A549 (cell line): Measurements from ENCODE around the gene ENPP7. TPM values are rescaled to one million over a fixed set of nuclear protein-coding genes. Genes with fewer than 3 reads are reported as not detected.

Experiments
- ATAC-seq, 2 experiments: fragments of 200-7000 bp in 1 of 2; fragments of >200 bp in 1 of 2; cut with Nextera tagmentation in 1 of 2; cut with Tn5 transposase in 1 of 2; 3 replicates each; pipeline versions ENCODE4 v1.8.0 to v1.9.1; 2018 to 2020; ENCODE audit warnings: mild to moderate bottlenecking in 1 of 2, moderate library complexity in 1 of 2
- CTCF ChIA-PET: fragments of 300-600 bp; sonication (Branson Sonifier 250); formaldehyde crosslinking; extraction: SDS; loops from one replicate; lab custom pipeline; 2021; ENCODE audit warnings: antibody characterized with exemption, inconsistent platforms; lab: Yijun Ruan, JAX
- POLR2A ChIA-PET: fragments of 350-600 bp; formaldehyde crosslinking; extraction: SDS; loops from one replicate; lab custom pipeline; 2021; ENCODE audit warnings: antibody characterized with exemption, inconsistent platforms; lab: Yijun Ruan, JAX
- DNase-seq, 2 experiments: peaks; one replicate each; pipeline versions ENCODE4 v3.0.0 to v3.0.0-alpha.2; 2011 to 2016; ENCODE audit warnings: low read depth in 1 of 2, low spot score in 1 of 2
- FAIRE-seq: peaks from 2 replicates; lab custom pipeline; 2011; peaks lifted over from hg19 to GRCh38; lab: Jason Lieb, UNC
- H3K27ac ChIP-seq, 2 experiments: fragments of >200 bp; sonication (Bioruptor Twin); formaldehyde crosslinking; 3 replicates each; pipeline ENCODE4 v1.5.1; 2016 to 2017
- H3K4me1 ChIP-seq: fragments of >200 bp; sonication (Bioruptor Twin); formaldehyde crosslinking; 3 replicates; pipeline ENCODE4 v1.6.1; 2016
- H3K4me2 ChIP-seq: fragments of >200 bp; sonication (Bioruptor Twin); formaldehyde crosslinking; 3 replicates; pipeline ENCODE4 v1.6.1; 2016
- H3K4me3 ChIP-seq: fragments of >200 bp; sonication (Bioruptor Twin); formaldehyde crosslinking; 3 replicates; pipeline ENCODE4 v1.5.1; 2016
- H3K9me3 ChIP-seq: fragments of >200 bp; sonication (Bioruptor Twin); formaldehyde crosslinking; 3 replicates; pipeline ENCODE4 v1.6.1; 2016
- CBX8 ChIP-seq: fragments of 200-600 bp; sonication (generic); IDR thresholded peaks from 2 replicates; pipeline ENCODE4 v1.6.1; 2016
- EP300 ChIP-seq, 2 experiments: fragments of >200 bp; sonication (Bioruptor Twin); formaldehyde crosslinking; IDR thresholded peaks; 2 replicates in 1 of 2; 3 replicates in 1 of 2; pipeline ENCODE4 v1.6.1; 2016 to 2017
- ESRRA ChIP-seq: fragments of 150-350 bp; IDR thresholded peaks from 2 replicates; pipeline ENCODE4 v1.6.1; 2014; ENCODE audit warnings: mild to moderate bottlenecking, low read length, borderline replicate concordance
- HOXB13 ChIP-seq: fragments of 250-450 bp; sonication (Bioruptor Pico); IDR thresholded peaks from 2 replicates; pipeline ENCODE4 v1.5.0; 2020; ENCODE audit warnings: low read depth, mild to moderate bottlenecking, moderate library complexity
- JUN ChIP-seq, 2 experiments: fragments of >200 bp; sonication (Bioruptor Twin); formaldehyde crosslinking; IDR thresholded peaks; 2 replicates in 1 of 2; 3 replicates in 1 of 2; pipeline ENCODE4 v1.6.1; 2016 to 2017
- KDM1A ChIP-seq: fragments of 200-600 bp; sonication (generic); IDR thresholded peaks from 2 replicates; pipeline ENCODE4 v1.6.1; 2016; ENCODE audit warnings: low read depth, mild to moderate bottlenecking
- MYC ChIP-seq: IDR thresholded peaks from 2 replicates; pipeline ENCODE4 v1.6.1; 2012; ENCODE audit warnings: mild to moderate bottlenecking, inconsistent platforms, low read length, improper control_type of control experiment, borderline replicate concordance
- NR3C1 ChIP-seq: fragments of >200 bp; sonication (Bioruptor Twin); formaldehyde crosslinking; IDR thresholded peaks from 3 replicates; pipeline ENCODE4 v1.6.1; 2017
- POLR2A ChIP-seq: IDR thresholded peaks from 2 replicates; pipeline ENCODE4 v1.6.1; 2012; ENCODE audit warnings: mild to moderate bottlenecking, low read length
- RAD21 ChIP-seq, 2 experiments: fragments of >200 bp in 1 of 2; sonication (Bioruptor Twin) in 1 of 2; formaldehyde crosslinking in 1 of 2; IDR thresholded peaks in 1 of 2; conservative IDR thresholded peaks in 1 of 2; 2 replicates in 1 of 2; 3 replicates in 1 of 2; pipeline ENCODE4 v1.6.1; 2012 to 2018; ENCODE audit warnings: inconsistent platforms in 1 of 2
- RARB ChIP-seq: fragments of 250-450 bp; sonication (Bioruptor Pico); IDR thresholded peaks from 2 replicates; pipeline ENCODE4 v1.8.0; 2021; ENCODE audit warnings: mild to moderate bottlenecking, moderate library complexity
- ZNF302 ChIP-seq: fragments of 250-450 bp; sonication (Bioruptor Pico); IDR thresholded peaks from 2 replicates; pipeline ENCODE4 v1.9.0; 2021; ENCODE audit warnings: inconsistent platforms, mild to moderate bottlenecking, moderate library complexity
- ZSCAN20 ChIP-seq: fragments of 250-450 bp; sonication (Bioruptor Pico); IDR thresholded peaks from 2 replicates; pipeline ENCODE4 v1.8.0; 2022; ENCODE audit warnings: mild to moderate bottlenecking, moderate library complexity
- whole genome bisulfite sequencing: methylation state at CpG from one replicate; pipeline ENCODE4 v1.1.6; 2017; ENCODE audit errors: missing lambda C conversion rate; 5-methylcytosine and 5-hydroxymethylcytosine counted together
- polyA plus RNA-seq, 4 experiments: library from polyadenylated mRNA; depleted of rRNA in 3 of 4; stranded (reverse); fragments of >200 nt; fragmentation: RNase III in 1 of 4; extraction: RNeasy Plus Mini Kit Qiagen cat#74134 plus additional on column Dnase treatment in 1 of 4; gene quantifications; 2 replicates in 3 of 4; 3 replicates in 1 of 4; pipeline ENCODE4 v1.2.3, GENCODE V29; 2011 to 2017
- TF ChIP-seq, protein P1 (sequence below): fragments of 250-450 bp; sonication (Bioruptor Pico); IDR thresholded peaks from 2 replicates; pipeline ENCODE4 v1.5.0; 2020; ENCODE audit warnings: low read depth, mild to moderate bottlenecking, moderate library complexity
- TF ChIP-seq, protein P2 (sequence below): fragments of 450-650 bp; IDR thresholded peaks from 2 replicates; pipeline ENCODE4 v1.6.1; 2014; ENCODE audit warnings: antibody characterized with exemption
- TF ChIP-seq, protein P3 (sequence below): IDR thresholded peaks from 2 replicates; pipeline ENCODE4 v1.6.1; 2012
- TF ChIP-seq, protein P4 (sequence below): fragments of 200-600 bp; sonication (generic); IDR thresholded peaks from 2 replicates; pipeline ENCODE4 v1.6.1; 2016; ENCODE audit warnings: antibody characterized with exemption, mild to moderate bottlenecking, moderate library complexity

ENPP7 gene
- polyA plus RNA-seq, 2 of the 4 experiments (the other 2 are of a cell fraction), result not detected

DNA sequence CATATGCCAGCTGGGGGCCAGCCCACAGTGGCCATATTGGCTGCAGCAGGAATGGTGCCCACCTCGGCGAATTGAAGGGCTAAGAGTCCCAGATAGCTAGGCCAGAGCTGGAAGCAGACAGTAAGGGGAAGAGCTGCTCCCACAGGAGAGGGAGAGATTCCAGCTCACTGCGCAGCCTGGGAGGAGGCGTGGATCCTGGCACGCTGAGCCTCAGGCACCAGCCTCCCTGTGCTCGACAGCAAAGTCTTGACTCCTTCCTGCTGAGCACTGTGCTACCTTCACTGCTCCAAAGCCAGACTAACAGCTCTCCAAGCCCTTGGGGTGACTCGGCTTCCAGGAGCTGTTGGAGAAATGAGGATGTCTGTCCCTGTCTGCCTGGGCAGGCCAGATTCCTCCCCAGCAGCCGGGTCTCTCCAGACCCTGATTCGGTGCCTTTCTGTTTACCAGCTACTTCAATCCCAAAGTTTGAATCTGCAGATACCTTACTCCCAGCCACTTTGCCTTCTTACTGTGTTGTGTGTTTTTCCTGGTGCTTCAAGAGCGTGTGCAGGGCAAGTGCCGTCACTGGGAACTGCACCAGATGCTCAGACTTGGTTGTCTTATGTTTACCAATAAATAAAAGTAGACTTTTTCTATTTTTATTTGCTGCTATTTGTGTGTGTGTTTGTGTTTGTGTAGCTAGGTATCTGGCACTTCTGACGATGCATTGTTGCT lies 56.3 kb downstream of the ENPP7 start:
- FAIRE-seq, result no peak
- WGBS, result 84% methylated on average over 12 of the region's 12 CpGs
- Histone ChIP-seq H3K27ac (0 out of 6 replicates have a peak overlapping the region, but pooled peaks of 1 of the 2 experiments have one; percentile 5), H3K4me3 (no peak overlapping the region), H3K4me1 (peaks cover 9% of the 10 kb centered on the region), H3K4me2 (no peak overlapping the region), H3K9me3 (no peaks in the 10 kb centered on the region)
- no peak for DNase-seq
- TF ChIP-seq EP300 (IDR thresholded peaks at IDR 0.05) (no peak), MYC (no peak), NR3C1 (no peak), ZSCAN20 (no peak), HOXB13 (CRISPR knock-in tag) (no peak), ESRRA (no peak), CBX8 (no peak), RAD21 (conservative IDR thresholded peaks at IDR 0.05 in 1 of 2, IDR thresholded peaks at IDR 0.05 in 1 of 2) (no peak), RARB (CRISPR knock-in tag) (no peak), POLR2A (no peak), ZNF302 (no peak), KDM1A (no peak), JUN (IDR thresholded peaks at IDR 0.05) (no peak)
- TF ChIP-seq, protein P1, sequence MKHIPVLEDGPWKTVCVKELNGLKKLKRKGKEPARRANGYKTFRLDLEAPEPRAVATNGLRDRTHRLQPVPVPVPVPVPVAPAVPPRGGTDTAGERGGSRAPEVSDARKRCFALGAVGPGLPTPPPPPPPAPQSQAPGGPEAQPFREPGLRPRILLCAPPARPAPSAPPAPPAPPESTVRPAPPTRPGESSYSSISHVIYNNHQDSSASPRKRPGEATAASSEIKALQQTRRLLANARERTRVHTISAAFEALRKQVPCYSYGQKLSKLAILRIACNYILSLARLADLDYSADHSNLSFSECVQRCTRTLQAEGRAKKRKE (CRISPR knock-in tag), result no peak
- TF ChIP-seq, protein P2, sequence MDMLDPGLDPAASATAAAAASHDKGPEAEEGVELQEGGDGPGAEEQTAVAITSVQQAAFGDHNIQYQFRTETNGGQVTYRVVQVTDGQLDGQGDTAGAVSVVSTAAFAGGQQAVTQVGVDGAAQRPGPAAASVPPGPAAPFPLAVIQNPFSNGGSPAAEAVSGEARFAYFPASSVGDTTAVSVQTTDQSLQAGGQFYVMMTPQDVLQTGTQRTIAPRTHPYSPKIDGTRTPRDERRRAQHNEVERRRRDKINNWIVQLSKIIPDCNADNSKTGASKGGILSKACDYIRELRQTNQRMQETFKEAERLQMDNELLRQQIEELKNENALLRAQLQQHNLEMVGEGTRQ, result no peak
- TF ChIP-seq, protein P3, sequence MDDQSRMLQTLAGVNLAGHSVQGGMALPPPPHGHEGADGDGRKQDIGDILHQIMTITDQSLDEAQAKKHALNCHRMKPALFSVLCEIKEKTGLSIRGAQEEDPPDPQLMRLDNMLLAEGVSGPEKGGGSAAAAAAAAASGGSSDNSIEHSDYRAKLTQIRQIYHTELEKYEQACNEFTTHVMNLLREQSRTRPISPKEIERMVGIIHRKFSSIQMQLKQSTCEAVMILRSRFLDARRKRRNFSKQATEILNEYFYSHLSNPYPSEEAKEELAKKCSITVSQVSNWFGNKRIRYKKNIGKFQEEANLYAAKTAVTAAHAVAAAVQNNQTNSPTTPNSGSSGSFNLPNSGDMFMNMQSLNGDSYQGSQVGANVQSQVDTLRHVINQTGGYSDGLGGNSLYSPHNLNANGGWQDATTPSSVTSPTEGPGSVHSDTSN, result no peak
- TF ChIP-seq, protein P4, sequence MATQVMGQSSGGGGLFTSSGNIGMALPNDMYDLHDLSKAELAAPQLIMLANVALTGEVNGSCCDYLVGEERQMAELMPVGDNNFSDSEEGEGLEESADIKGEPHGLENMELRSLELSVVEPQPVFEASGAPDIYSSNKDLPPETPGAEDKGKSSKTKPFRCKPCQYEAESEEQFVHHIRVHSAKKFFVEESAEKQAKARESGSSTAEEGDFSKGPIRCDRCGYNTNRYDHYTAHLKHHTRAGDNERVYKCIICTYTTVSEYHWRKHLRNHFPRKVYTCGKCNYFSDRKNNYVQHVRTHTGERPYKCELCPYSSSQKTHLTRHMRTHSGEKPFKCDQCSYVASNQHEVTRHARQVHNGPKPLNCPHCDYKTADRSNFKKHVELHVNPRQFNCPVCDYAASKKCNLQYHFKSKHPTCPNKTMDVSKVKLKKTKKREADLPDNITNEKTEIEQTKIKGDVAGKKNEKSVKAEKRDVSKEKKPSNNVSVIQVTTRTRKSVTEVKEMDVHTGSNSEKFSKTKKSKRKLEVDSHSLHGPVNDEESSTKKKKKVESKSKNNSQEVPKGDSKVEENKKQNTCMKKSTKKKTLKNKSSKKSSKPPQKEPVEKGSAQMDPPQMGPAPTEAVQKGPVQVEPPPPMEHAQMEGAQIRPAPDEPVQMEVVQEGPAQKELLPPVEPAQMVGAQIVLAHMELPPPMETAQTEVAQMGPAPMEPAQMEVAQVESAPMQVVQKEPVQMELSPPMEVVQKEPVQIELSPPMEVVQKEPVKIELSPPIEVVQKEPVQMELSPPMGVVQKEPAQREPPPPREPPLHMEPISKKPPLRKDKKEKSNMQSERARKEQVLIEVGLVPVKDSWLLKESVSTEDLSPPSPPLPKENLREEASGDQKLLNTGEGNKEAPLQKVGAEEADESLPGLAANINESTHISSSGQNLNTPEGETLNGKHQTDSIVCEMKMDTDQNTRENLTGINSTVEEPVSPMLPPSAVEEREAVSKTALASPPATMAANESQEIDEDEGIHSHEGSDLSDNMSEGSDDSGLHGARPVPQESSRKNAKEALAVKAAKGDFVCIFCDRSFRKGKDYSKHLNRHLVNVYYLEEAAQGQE, result no peak
- POLR2A ChIA-PET, result interaction anchor here (1.0 kb wide), 1 partner anchor 10 kb away, joined by 3 read pairs; the partner anchor contains the start of gene CBX8
- CTCF ChIA-PET, result interaction anchor here (0.7 to 4.7 kb wide), 18 partner anchors 10 to 392 kb away, joined by 3 to 32 read pairs (median 5); partner anchors contain the start of gene CBX4
- ATAC-seq, result peak in 1 of 2 experiments; percentile 3; a peak in 1 of 6 replicates

DNA sequence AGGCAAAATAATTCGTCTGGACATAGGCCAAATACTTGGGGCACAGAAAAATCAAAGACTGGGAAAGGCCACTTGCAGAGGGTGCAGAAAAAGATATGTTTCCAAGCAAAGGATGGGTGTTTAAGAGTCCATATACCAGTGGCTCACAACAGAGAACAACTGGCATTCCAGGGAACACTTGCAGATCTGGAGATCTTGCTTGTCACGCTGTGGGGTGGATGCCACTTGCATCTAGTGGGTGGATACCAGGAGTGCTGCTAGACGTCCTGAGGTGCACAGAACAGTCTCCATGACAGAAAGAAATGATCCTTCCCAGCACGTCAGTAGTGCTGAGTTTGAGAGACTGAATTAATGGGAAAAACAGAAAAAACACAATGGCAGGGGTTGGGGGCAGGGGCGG lies 57.7 kb downstream of the ENPP7 start:
- FAIRE-seq, result no peak
- Histone ChIP-seq H3K9me3 (no peaks in the 10 kb centered on the region), H3K4me2 (no peak overlapping the region), H3K4me1 (peaks cover 14% of the 10 kb centered on the region), H3K4me3 (no peak overlapping the region), H3K27ac (no peak overlapping the region)
- ChIA-PET POLR2A (no interaction called here), CTCF (interaction anchor here (0.6 to 39.8 kb wide), 20 partner anchors 8 to 217 kb away, joined by 3 to 1281 read pairs (median 12); partner anchors contain the start of gene CBX4)
- no peak for DNase-seq
- no peak for ATAC-seq
- 54% methylated on average over 5 of the region's 5 CpGs for WGBS
- TF ChIP-seq, protein P3, result no peak
- no peak for TF ChIP-seq KDM1A
